NB4 (cell line): ENCODE results near the gene TOMM70.

Experiments
- CTCF ChIP-seq: IDR thresholded peaks from one replicate; pipeline ENCODE4 v1.5.1; 2012; ENCODE audit warnings: low read depth, low read length
- POLR2A ChIP-seq: IDR thresholded peaks from 2 replicates; pipeline ENCODE4 v1.6.1; 2011; ENCODE audit warnings: mild to moderate bottlenecking; ENCODE audit not compliant: insufficient read length; ENCODE audit errors: extremely low read depth

GRCh38 chr3:100436951-100437350 is 36.1 kb upstream of the TOMM70 start:
- TF ChIP-seq CTCF, result no peak
- TF ChIP-seq POLR2A, result no peak
